ENCODE measurements around the gene PEX14.
"Not testable (repeated sequence)": the region's sequence is repeated elsewhere in the genome, so short reads cannot be mapped to it uniquely, and the experiment has no call there.

The PEX14 gene, protein sequence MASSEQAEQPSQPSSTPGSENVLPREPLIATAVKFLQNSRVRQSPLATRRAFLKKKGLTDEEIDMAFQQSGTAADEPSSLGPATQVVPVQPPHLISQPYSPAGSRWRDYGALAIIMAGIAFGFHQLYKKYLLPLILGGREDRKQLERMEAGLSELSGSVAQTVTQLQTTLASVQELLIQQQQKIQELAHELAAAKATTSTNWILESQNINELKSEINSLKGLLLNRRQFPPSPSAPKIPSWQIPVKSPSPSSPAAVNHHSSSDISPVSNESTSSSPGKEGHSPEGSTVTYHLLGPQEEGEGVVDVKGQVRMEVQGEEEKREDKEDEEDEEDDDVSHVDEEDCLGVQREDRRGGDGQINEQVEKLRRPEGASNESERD

DNA sequence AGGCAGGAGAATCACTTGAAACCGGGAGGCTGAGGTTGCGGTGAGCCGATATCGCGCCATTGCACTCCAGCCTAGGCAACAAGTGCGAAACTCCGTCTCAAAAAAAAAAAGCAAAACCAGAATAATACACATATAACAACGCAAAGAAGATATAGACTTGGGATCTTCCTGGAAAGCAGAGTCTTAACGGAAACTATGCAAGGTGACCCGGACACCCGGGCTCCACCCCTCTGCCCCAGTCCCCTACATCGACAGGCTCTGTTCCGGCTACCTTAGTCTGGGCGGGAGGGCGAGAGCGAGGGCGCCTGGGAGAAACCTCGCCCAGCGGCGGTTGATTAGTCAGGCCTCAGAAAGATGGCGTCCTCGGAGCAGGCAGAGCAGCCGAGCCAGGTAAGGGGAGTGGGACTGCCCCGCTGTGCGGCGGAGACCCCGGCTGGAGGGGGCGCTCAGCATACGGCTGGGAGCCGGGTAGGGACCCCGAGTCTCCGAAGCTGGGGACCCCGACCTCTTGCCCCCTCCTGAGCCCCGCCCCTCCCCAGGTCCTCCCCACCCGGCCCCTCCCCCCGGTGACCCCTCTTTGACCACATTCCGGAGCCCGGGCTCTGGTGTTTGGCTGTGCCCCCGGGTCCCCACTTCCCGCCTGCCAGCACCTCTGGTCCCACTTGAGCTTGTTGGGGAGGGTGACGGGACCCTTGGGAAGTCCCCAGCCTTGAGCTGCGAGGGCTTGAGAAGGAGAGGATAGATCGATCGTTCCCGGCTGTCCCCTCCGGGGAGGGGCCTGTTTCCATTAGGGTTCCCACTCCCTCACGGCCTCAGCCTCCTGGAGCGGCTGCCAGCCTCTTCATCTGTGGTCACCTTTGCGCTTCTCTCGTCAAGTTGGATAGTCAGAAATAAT, at the start of gene PEX14:
Gene PEX14, plus strand, starts transcription at position 338 of the 895 bp plus-strand sequence. Its CDS starts 17 bp downstream, at position 355.
- in situ Hi-C loops (cut with HindIII; ENCODE audit: low pct_unique_long_range_greater_than_20kb, low sequenced_read_pairs), result no loop called here
- no peak for TF ChIP-seq JUND (IDR thresholded peaks at IDR 0.05; ENCODE audit: low read depth)
- DNase-seq (ENCODE audit: low read depth in 1 of 2, low spot score in 1 of 2), result peak; percentile 75 to 88

DNA sequence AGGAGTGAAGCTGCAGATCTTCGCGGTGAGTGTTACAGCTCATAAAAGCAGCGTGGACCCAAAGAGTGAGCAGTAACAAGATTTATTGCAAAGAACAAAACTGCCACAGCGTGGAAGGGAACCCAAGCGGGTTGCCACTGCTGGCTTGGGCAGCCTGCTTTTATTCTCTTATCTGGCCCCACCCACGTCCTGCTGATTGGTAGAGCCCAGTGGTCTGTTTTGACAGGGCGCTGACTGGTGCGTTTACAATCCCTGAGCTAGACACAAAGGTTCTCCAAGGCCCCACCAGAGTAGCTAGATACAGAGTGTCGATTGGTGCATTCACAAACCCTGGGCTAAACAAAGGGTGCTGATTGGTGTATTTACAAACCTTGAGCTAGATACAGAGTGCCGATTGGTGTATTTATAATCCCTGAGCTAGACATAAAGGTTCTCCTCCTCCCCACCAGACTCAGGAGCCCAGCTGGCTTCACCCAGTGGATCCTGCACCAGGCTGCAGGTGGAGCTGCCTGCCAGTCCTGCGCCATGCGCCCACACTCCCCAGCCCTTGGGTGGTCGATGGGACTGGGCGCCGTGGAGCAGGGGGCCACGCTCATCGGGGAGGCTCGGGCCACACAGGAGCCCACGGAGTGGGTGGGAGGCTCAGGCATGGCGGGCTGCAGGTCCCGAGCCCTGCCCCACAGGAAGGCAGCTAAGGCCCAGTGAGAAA, 48.8 kb upstream of the PEX14 start:
- DNase-seq (ENCODE audit: low read depth in 1 of 2, low spot score in 1 of 2); in situ Hi-C loops (cut with HindIII; ENCODE audit: low pct_unique_long_range_greater_than_20kb, low sequenced_read_pairs): not testable (repeated sequence)

DNA sequence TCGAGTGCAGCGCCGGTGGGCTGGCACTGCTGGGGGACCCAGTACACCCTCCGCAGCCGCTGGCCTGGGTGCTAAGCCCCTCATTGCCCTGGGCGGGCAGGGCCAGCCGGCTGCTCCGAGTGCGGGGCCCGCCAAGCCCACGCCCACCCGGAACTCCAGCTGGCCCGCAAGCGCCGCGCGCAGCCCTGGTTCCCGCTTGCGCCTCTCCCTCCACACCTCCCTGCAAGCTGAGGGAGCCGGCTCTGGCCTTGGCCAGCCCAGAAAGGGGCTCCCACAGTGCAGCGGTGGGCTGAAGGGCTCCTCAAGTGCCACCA, 48.3 kb upstream of the PEX14 start:
- in situ Hi-C loops (cut with HindIII; ENCODE audit: low pct_unique_long_range_greater_than_20kb, low sequenced_read_pairs); DNase-seq (ENCODE audit: low read depth in 1 of 2, low spot score in 1 of 2): not testable (repeated sequence)

DNA sequence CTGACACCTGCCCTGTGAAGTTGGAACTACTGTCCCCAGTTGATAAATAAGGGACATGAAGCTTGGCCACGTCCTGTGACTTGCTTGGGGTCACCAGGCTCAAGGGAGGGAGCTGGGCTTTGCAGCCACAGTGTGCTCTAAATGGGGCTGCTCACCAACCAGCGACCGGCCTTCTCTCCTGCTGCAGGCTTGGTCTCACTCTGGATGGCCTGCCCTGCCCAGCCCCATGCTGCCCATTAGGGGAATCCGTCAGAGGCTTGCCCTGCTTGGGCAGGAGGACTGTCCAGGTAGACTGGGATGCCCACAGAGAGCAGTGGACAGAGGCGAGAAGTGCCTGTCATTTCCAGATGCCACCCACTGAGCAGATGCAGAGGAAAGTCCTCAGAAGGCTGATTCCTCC, 45.8 kb upstream of the PEX14 start:
- no peak for TF ChIP-seq JUND (IDR thresholded peaks at IDR 0.05; ENCODE audit: low read depth)
- DNase-seq (ENCODE audit: low read depth in 1 of 2, low spot score in 1 of 2), result no peak
- in situ Hi-C loops (cut with HindIII; ENCODE audit: low pct_unique_long_range_greater_than_20kb, low sequenced_read_pairs), result no loop called here

DNA sequence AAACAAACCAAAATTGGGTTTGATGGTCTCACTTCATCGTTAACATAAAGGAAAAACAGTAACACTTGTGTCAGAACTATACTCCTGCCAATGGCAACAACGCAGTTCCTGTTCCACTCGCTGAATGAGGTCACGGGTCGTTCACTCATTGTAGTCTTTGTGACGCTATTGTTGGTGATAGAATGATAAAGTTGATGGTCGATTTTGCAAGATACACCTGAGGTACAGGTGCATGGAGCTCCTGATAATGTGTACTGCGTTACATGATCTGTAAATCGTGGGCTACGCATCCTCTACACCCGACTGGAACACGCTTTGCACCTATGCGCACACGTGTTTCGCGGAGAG, 44.9 kb upstream of the PEX14 start:
- peak in 1 of 2 experiments; percentile 5 for DNase-seq (ENCODE audit: low read depth in 1 of 2, low spot score in 1 of 2)
- in situ Hi-C loops (cut with HindIII; ENCODE audit: low pct_unique_long_range_greater_than_20kb, low sequenced_read_pairs), result no loop called here
- TF ChIP-seq JUND (IDR thresholded peaks at IDR 0.05; ENCODE audit: low read depth), result no peak

DNA sequence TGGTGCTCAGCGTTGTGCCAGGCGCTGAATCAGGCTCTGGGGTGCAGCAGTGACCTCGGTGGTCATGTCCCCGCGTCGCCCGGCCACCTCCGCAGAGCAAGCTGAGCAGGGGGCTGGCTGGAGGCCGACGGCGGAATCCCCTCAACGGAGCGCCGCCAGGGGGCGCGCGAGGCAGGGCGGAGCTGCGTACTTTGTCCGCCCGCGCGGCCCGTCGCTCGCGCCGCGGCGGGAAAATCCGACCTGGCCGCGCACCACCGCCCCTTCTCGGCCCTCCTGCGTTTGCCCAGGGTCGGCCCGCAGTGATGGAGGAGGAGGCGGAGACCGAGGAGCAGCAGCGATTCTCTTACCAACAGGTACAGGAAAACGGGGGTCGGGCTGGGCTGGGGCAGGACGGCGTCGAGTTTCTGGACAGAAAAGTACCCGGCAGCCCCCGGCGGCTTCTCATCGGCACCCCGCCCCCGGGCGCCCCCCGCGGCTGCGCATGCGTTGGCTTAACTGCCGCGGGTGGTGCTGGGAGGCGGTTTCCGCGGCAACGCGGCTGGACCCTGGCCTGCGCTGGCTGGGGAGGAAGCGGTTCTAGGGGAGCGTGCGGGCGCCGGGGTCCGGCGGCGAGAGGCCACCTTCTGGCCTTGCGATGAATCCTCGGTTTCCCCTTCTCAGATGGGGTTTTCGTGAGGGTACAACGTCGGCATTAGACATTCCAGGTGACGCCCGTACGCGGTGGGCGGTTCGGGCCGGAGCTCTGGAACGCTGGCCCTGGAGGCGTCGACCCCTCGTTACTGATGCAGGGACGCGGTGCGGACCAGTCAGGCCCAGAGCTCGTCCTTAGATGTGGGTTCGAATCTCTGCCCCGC, 44.3 kb upstream of the PEX14 start, which contains the start of gene CENPS:
Gene CENPS, plus strand, starts transcription at position 218 of the 854 bp plus-strand sequence. Its CDS starts 85 bp downstream, at position 303.
- in situ Hi-C loops (cut with HindIII; ENCODE audit: low pct_unique_long_range_greater_than_20kb, low sequenced_read_pairs), result no loop called here
- TF ChIP-seq JUND (IDR thresholded peaks at IDR 0.05; ENCODE audit: low read depth), result no peak
- peak; percentile 83 to 88 for DNase-seq (ENCODE audit: low read depth in 1 of 2, low spot score in 1 of 2)

DNA sequence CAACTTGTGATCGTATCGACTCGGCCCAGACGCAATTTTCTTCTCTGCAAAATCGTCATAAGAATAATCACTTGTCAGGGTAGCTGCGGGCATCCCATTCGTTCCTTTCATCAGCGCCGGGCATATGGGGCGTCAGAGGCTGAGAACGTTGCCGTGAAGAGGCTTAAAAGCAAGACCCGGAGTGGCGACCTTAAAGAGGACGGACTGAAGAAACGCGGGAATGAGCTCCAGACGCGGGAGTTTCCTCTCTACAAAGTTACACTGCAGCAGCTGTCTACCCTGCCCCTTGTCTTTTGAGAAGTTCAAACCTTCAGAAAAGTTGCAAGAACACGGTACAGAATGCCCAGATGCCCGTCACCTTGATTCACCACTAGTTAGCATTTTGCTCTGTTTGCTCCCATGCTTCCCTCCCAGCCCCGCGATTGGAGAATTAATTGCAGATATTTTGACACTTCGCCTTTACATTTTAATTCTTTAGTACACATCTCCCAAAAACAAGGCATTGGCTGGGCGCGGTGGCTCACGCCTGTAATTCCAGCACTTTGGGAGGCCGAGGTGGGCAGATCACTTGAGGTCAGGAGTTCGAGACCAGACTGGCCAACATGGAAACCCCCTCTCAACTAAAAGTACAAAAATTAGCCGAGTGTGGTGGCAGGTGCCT, 43.5 kb upstream of the PEX14 start:
- DNase-seq (ENCODE audit: low read depth in 1 of 2, low spot score in 1 of 2), result peak; percentile 14 to 24
- TF ChIP-seq JUND (IDR thresholded peaks at IDR 0.05; ENCODE audit: low read depth), result no peak
- in situ Hi-C loops (cut with HindIII; ENCODE audit: low pct_unique_long_range_greater_than_20kb, low sequenced_read_pairs), result no loop called here

DNA sequence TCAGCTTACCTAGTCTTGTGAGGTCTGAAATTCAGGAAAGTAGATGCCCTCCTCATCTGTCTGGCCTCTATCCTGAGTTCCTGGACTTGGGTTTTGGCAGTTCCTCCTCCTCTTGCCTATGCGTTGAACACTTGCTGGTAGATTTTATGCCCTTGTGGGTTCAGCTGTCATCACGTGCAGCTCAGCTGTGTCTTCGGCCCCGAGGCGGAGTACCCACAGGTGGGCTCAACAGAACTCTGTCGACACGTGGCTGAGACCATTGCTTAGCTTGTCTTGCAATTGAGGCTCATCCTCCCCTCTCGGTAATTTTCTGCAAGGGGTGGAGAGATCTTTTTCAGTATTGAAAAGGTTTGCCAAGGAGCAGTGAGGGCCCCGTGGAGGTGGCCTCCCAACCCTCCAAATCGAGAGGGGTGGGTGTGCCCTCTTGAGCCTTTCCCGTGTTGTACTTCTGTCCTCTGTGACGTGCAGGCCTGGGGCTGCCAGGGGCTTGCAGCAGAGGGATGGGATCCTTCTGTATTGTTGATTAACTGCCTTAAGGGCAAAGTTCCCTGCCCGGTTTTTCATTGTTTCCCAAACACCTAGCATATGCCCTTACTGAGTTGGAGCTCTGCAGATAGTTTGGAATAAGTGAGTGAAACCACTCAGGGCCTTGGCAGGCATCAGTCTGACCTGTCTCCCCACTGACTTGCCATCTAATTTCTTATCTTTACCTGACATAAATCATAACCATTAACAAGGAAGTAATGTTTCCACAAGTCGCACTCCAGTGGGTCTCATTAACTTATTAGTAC, 41.6 kb upstream of the PEX14 start:
- DNase-seq (ENCODE audit: low read depth in 1 of 2, low spot score in 1 of 2), result no peak
- TF ChIP-seq JUND (IDR thresholded peaks at IDR 0.05; ENCODE audit: low read depth), result no peak
- in situ Hi-C loops (cut with HindIII; ENCODE audit: low pct_unique_long_range_greater_than_20kb, low sequenced_read_pairs), result no loop called here

DNA sequence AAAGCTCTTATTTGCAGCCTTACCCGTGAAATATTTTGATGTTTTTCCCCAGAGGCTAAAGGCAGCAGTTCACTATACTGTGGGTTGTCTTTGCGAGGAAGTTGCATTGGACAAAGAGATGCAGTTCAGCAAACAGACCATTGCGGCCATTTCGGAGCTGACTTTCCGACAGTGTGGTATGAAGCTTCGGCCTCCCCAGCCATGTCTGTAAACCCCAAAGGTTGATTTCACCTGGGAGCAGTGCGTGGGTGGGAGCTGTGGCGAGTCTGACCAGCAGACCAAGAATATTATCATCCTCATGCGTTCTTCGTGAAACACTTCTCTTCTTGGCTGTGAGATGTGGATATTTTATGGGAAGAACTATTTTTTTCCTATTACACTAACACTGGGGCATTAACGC, 41.0 kb upstream of the PEX14 start:
- no peak for TF ChIP-seq JUND (IDR thresholded peaks at IDR 0.05; ENCODE audit: low read depth)
- no peak for DNase-seq (ENCODE audit: low read depth in 1 of 2, low spot score in 1 of 2)
- in situ Hi-C loops (cut with HindIII; ENCODE audit: low pct_unique_long_range_greater_than_20kb, low sequenced_read_pairs), result no loop called here

DNA sequence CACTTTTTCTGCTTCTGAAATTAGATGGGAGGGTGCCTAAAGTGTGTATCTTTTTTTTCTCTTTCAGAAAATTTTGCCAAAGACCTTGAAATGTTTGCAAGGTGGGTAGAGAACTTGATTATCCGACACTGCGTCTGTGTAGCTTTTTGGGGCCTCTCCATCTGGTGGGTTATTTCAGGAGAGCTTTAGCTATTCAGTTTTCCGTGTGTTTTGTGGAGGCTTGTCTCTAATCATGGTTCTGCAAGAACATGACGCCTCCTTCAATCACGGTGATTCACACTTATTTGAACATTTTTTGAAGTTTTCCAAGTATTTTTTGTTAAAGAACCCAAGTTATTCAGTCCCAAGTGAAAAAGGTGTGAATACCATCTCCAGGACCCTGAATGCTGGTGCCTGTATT, 40.2 kb upstream of the PEX14 start:
- in situ Hi-C loops (cut with HindIII; ENCODE audit: low pct_unique_long_range_greater_than_20kb, low sequenced_read_pairs), result no loop called here
- no peak for TF ChIP-seq JUND (IDR thresholded peaks at IDR 0.05; ENCODE audit: low read depth)
- no peak for DNase-seq (ENCODE audit: low read depth in 1 of 2, low spot score in 1 of 2)

DNA sequence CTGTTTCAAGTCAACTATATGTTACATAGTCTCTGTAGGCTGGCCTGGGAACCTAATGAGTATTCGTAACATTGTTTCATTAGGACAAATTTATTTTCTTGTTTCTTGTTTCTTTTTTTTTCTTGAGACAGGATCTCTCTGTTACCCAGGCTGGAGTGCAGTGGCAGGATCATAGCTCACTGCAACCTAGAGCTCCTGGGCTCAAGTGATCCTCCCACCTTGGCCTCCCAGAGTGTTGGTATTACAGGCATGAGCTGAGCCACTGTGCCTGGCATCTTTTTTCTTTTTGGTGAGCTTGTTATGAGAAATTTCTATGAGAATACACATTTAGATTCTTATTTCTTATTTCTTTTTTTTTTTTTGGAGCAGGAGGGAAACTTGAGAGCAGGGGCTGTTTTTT, 37.7 kb upstream of the PEX14 start:
- in situ Hi-C loops (cut with HindIII; ENCODE audit: low pct_unique_long_range_greater_than_20kb, low sequenced_read_pairs), result no loop called here
- DNase-seq (ENCODE audit: low read depth in 1 of 2, low spot score in 1 of 2), result no peak

More for the DNA sequence above, 37.7 kb upstream of the PEX14 start:
- no peak for TF ChIP-seq JUND (IDR thresholded peaks at IDR 0.05; ENCODE audit: low read depth)
